HG03558 (cell line): ENCODE data around the gene CDCA3.
A peak's percentile ranks its signal among the peaks of the same experiment; 100 is the strongest.
"Not testable (repeated sequence)": the region's sequence is repeated elsewhere in the genome, so short reads cannot be mapped to it uniquely, and the experiment has no call there.

Experiments used
- ATAC-seq: cut with Tn5 transposase; IDR thresholded peaks from one replicate; pipeline ENCODE4 v1.9.1; 2021; ENCODE audit warnings: moderate number of reproducible peaks; ENCODE audit not compliant: unreplicated experiment; ENCODE audit errors: extremely low read depth

The CDCA3 gene

DNA sequence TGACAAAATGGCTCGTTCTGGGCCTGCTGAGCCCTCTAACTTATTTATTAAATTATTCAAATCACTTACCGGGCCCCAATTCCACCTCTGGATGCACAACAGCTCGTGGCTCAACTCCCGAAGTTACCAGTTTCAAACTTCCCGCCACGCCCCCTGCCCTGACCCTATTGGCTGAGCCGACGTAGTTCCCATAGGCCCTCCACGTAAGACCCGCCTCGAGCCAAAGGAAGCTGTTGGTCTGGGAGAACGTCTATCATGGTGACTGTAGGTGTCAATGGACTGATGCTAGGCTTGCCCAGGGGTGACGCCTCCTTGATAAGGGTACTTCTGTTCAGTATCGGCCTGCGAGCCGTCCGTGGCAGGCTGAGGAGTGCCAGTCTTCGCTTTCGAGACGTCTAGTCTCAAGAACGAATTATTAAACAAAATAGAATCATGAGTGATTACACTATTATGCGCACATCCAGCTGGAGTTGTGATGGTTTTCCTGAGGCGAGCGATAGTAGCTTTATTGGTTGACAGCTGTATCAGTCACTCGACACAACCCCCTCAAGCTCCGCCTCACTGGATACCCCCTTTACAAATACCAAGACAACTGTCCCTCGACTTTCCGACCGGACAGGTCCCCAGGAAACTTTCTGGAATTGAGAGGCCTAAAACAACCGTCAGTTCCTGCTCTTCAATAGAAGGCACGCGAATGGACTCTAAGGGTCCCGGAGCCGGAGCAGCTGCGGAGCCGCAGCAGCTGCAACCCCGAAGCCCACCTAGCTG, at the start of gene CDCA3:
Gene CDCA3, minus strand, starts transcription at position 134 of the 768 bp plus-strand sequence. CDS start 334 bp downstream, outside the sequence.
- peak; percentile 41 for ATAC-seq

DNA sequence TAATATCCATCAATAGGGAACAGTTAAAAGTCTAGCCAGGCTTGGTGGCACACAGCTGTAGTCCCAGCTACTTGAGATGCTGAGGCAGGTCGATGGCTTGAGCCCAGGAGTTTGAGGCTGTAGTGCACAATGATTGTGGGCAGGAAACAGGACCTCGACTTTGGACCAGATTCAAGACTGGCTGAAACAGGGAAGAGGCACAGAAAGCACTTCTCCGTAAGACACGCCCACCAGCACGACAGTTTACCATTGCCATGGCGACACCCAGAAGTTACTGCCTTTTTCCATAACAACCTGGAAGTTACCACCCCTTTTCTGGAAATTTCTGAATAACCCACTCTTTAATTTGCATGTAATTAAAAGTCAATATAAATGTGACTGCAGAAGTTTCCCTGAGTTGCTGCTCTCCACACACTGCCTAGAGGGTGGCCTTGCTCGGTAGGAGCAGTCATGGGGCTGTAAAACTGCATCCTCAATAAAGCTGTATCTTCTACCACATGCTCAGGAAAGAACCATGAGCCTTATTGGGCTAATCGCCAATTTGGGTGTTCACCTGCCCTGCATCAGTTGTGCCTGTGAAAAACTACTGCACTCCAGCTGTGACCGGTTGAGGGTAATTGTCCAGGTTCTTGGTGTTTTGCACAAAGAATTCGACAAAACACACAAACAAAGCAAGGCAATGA, 48.9 kb upstream of the CDCA3 start:
- ATAC-seq: no peak

DNA sequence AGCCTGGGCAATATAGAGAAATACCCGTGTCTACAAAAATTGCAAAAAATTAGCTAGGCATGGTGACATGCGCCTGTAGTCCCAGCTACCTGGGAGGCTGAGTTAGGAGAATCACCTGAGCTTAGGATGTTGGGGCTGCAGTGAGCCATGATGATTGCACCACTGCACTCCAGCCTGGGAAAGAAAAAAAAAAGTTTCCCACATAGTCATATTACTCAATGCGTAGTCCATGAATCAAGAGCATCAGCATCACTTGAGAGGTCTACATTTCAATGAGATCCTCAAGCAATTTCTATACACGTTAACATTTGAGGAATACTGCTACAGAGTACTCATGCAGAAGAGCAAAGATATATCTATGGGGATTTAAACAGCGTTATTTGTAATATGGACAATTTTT, 48.3 kb upstream of the CDCA3 start:
- ATAC-seq: no peak

DNA sequence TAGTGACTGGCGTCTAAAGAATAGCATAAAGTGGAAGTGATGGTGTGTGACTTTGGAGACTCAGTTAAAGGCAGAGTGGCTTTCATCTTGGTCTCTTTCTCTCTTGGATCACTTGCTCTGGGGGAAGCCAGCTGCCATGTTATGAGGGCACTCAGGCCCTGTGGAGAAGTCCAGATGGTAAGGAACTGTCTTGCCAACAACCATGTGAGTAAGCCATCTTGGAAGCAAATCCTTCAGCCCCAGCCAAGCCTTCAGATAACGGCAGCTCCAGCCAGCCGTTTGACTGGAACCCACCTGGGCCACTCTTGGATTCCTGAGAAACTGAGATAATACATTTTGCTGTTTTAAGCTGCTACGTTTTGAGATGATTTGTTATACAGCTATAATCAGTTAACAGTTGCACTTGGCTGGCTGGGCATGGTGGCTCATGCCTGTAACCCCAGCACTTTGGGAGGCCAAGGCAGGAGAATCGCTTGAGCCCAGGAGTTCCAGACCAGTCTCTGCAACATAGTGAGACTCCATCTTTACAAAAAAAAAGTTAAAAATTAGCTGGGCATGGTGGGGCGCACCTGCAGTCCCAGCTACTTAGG, 45.9 kb upstream of the CDCA3 start:
- no peak for ATAC-seq

GRCh38 chr12:6894321-6894720, 43.2 kb upstream of the CDCA3 start:
- no peak for ATAC-seq

DNA sequence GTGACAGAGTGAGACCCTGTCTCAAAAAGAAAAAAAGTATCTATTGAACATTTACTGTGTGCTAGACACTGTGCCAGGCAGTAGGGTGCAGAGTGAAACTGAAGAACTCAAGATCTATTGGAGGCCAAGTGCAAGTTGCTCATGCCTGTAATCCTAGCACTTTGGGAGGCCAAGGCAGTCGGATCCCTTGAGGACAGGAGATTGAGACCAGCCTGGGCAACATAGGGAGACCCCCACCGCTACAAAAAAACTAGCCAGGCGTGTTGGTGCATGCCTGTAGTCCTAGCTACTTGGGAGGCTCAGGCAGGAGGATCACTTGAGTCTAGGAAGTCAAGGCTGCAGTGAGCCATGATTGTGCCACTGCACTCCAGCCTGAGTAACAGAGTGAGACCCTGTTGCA, 41.6 kb upstream of the CDCA3 start:
- not testable (repeated sequence) for ATAC-seq

DNA sequence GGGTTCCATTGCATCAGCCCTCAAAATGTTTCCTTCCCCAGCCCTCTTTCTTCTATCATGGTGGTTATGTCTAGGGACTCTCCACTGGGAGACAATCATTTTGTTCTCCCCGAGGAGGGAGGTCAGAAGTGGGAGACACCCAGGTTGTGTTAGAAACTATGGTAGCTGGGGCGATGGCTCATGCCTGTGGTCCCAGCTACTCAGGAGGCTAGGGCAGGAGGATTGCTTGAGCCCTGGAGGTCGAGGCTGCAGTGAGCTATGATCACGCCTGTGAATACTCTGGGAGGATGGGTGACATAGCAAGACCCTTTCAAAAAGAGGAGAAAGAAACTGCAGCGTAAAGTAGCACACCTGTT, 40.5 kb upstream of the CDCA3 start:
- ATAC-seq: no peak

- peak; percentile 86 for ATAC-seq
Observed at GRCh38 chr12:6890789-6891645, 39.9 kb upstream of the CDCA3 start.

- not testable (repeated sequence) for ATAC-seq
Observed at GRCh38 chr12:6889775-6890573, 38.9 kb upstream of the CDCA3 start.

DNA sequence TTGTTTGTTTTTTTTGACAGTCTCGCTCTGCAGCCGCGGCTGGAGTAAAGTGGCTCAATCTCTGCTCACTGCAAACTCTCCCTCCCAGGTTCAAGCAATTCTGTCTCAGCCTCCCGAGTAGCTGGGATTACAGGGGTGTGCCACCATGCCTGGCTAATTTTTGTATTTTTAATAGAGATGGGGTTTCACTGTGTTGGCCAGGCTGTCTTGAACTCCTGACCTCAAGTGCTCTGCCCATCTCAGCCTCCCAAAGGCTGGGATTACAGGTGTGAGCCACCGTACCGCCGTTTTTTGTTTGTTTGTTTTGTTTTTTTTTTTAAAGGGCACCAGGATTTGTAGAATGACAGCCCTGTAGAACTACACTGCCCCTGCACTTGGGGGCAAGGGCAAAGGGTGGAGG, 37.7 kb upstream of the CDCA3 start:
- not testable (repeated sequence) for ATAC-seq

DNA sequence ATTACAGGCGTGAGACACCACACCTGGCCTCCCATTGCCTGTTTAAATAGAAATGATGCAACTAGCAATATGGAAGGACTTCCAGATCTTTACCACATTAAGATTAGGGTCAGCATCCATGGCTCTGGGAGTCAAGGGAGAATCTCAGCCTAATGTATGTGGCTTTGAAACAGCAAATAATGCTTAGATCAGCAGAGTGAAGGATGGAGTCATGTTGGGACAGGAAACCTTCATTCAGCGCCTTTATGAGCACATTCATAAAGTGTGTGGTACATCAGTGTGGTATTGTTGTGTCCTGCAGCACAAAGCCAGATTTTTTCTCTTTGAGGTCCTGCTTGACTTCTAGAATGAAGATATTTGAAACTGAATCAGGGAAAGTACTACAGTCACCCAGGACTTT, 37.3 kb upstream of the CDCA3 start:
- no peak for ATAC-seq

DNA sequence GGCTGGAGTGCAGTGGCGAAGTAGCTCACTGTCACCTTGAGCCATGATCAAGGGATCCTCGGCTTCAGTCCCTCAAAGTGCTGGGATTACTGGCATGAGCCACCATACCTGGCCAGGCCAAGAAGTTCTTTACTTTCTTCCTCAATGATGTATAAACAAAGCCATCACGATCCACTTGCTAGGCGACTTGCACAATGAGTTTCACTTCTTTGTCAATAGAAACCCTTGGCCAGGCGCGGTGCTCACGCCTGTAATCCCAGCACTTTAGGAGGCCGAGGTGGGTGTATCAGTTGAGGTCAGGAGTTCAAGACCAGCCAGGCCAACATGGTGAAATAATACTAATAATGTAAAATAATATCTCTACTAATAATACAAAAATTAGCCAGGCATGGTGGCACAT, 36.4 kb upstream of the CDCA3 start:
- ATAC-seq: no peak

GRCh38 chr12:6886206-6886999, 35.3 kb upstream of the CDCA3 start:
- not testable (repeated sequence) for ATAC-seq

DNA sequence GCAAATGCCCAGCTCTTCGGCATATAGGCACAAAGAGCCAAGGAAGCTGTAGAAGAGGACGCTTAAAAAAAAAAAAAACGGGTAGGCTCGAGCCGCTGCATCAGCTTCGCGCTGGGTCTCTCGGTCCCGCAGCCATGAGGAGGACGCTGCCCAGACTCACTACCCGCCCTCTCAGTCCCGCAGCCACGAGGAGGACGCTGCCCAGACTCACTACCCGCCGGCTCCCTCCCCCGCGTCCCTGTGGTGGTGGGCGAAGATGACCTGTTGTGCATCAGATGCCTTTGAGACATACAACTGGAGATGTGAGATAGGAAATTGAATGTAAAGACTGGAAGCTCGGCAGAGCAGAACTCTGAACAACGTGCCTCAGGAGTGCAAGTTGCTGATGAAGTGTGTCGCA, 33.5 kb upstream of the CDCA3 start:
- no peak for ATAC-seq

- no peak for ATAC-seq
Observed at GRCh38 chr12:6883683-6884082, 32.6 kb upstream of the CDCA3 start.

- no peak for ATAC-seq
Observed at GRCh38 chr12:6883252-6883651, 32.2 kb upstream of the CDCA3 start.

DNA sequence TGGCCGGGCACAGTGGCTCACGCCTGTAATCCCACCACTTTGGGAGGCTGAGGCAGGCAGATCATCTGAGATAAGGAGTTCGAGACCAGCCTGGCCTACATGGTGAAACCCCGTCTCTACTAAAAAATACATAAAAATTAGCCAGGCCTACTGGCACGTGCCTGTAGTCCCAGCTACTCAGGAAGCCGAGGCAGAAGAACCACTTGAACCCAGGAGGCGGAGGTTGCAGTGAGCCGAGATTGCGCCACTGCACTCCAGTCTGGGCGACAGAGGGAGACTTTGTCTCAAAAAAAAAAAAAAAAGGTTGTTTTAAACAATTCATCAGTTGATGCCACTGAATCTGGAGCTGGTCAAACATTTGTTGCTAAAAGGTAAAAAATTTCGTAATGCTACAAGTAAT, 28.7 kb upstream of the CDCA3 start:
- ATAC-seq: not testable (repeated sequence)

- not testable (repeated sequence) for ATAC-seq
Observed at GRCh38 chr12:6874015-6874368, 22.9 kb upstream of the CDCA3 start.
